Fibroblast of villous mesenchyme (primary cell): Measurements from ENCODE around the gene DARS1. TPM values are rescaled to one million over a fixed set of nuclear protein-coding genes. Genes with fewer than 3 reads are reported as not detected.
"Not testable (repeated sequence)": the region's sequence is repeated elsewhere in the genome, so short reads cannot be mapped to it uniquely, and the experiment has no call there.

Experiments
- DNase-seq: peaks from one replicate; pipeline ENCODE4 v3.0.0-alpha.2; 2010; ENCODE audit warnings: low read depth
- H3K4me3 ChIP-seq: 2 replicates; pipeline ENCODE4 v1.5.1; 2011; ENCODE audit warnings: low read depth, mild to moderate bottlenecking, low read length
- CTCF ChIP-seq: IDR thresholded peaks from 2 replicates; pipeline ENCODE4 v1.5.1; 2012; ENCODE audit warnings: low read depth, mild to moderate bottlenecking, low read length; ENCODE audit not compliant: insufficient read depth
- total RNA-seq: library from RNA; depleted of rRNA; stranded (reverse); fragments of >200 nt; gene quantifications from 2 replicates; pipeline ENCODE4 v1.2.3, GENCODE V29; 2012

DARS1 gene
- total RNA-seq, 1 donor, result 94.1 TPM

GRCh38 chr2:135980434-135981079, 4.9 kb downstream of the DARS1 start:
- peak; percentile 34 for DNase-seq
- H3K4me3 ChIP-seq, result no peak overlapping the region
- no peak for TF ChIP-seq CTCF

GRCh38 chr2:135975702-135976101, 9.7 kb downstream of the DARS1 start:
- no peak for TF ChIP-seq CTCF
- DNase-seq, result no peak

GRCh38 chr2:135974036-135974435, 11.4 kb downstream of the DARS1 start:
- DNase-seq, result no peak
- no peak overlapping the region for H3K4me3 ChIP-seq
- no peak for TF ChIP-seq CTCF

More at GRCh38 chr2:135975702-135976101, 9.7 kb downstream of the DARS1 start:
- no peak overlapping the region for H3K4me3 ChIP-seq

GRCh38 chr2:135969655-135970387, 15.6 kb downstream of the DARS1 start:
- H3K4me3 ChIP-seq, result no peak overlapping the region
- DNase-seq, result no peak
- no peak for TF ChIP-seq CTCF

- no peak for TF ChIP-seq CTCF
- no peak for DNase-seq
Measured at GRCh38 chr2:135965756-135966155, 19.7 kb downstream of the DARS1 start.

GRCh38 chr2:135964404-135964803, 21.0 kb downstream of the DARS1 start:
- not testable (repeated sequence) for H3K4me3 ChIP-seq, DNase-seq

More at GRCh38 chr2:135965756-135966155, 19.7 kb downstream of the DARS1 start:
- H3K4me3 ChIP-seq, result no peak overlapping the region

GRCh38 chr2:135963841-135964240, 21.6 kb downstream of the DARS1 start:
- DNase-seq, result peak; percentile 71
- no peak overlapping the region for H3K4me3 ChIP-seq
- TF ChIP-seq CTCF, result no peak
